ENCODE data around the gene UXT. TPM values are rescaled to one million over a fixed set of nuclear protein-coding genes. Genes with fewer than 3 reads are reported as not detected.

UXT gene
- total and polyA plus RNA-seq, 9 of the 15 experiments (the other 6 are each of a cell fraction or from before 2014, with no cell fraction given), result 141 to 300 (median 204) TPM

DNA sequence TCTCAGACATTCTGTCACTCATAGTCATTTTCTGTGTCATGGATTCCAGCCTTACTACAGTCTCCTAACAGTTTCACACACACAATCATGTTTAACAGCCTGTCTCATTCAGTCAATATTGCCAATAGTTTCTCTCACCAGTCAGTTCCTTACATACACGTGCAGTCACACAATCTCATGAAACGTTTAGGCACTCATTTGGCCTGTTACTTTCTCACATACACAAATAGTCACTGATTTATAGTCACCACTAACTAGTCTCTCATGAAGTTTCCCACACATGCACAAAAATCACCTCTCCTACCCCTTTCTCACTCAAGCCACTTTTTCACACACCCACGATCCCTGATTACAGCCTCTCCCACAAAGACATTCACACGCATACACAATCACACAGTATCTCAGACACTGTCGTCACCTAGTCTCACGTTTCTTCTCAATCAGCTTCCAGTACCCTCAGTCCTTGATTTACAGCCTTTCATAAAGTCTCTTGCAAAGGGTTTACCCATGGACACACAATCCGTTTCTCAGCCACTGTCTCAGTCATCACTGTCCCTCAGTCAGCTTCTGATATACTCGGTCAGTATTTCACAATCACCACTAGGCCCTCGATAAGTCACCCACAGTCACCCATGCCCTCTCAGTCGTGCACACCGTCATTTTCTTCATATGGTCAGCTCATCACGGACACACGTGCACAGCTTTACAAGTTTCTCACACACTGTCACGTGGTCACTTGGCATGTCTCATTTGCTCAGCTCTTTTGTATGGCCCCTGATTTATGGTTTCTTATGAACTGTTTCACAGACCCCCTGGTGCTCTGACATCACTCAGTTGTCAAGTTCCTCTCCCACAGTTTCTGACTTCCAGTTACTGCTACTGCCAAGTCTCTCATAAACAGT, 25.0 kb downstream of the UXT start:
- ATAC-seq (no peak; the same call in 2 of the 3 replicates), FAIRE-seq (no peak), DNase-seq (ENCODE audit: extremely low read depth in 1 of 4, low spot score in 3 of 4) (no peak)
- no peak overlapping the region for H2AFZ ChIP-seq (ENCODE audit: low read depth, low read length)
- no peaks in the 10 kb centered on the region for H4K20me1 ChIP-seq (replicated peaks; ENCODE audit: control insufficient read depth, insufficient read depth, low read length)
- WGBS (ENCODE audit: insufficient coverage, low coverage, missing lambda C conversion rate), result 53% methylated on average over 14 of the region's 14 CpGs
- ChIA-PET POLR2A (interaction anchor here (1.7 kb wide), 1 partner anchor 16 kb away, joined by 4 read pairs; the partner anchor contains the start of gene ELK1), CTCF (ENCODE audit: low intra/inter-chr PET ratio) (no interaction called here)
- BruUV-seq (replicated peaks), result no TSS peak
- H3K9ac ChIP-seq (ENCODE audit: insufficient read depth in 1 of 2, low read depth in 2 of 2, low read length in 2 of 2), result no peak overlapping the region
- in situ Hi-C loops (cut with MboI) (no loop called here), intact Hi-C loops (cut with micrococcal nuclease) (no loop called here)
- H3K9me1 ChIP-seq (ENCODE audit: control insufficient read depth, insufficient read depth, low read length), result no peaks in the 10 kb centered on the region
- peaks cover 38% of the 10 kb centered on the region; the same call in 2 of the 3 replicates for H3K36me3 ChIP-seq (ENCODE audit: control insufficient read depth, insufficient read depth, low read length)
- H3K9me3 ChIP-seq (replicated peaks; ENCODE audit: control insufficient read depth, insufficient read depth, low read depth, low read length), result no peaks in the 10 kb centered on the region
- H3K4me3 ChIP-seq, result no peak overlapping the region
- TF ChIP-seq TAL1 (IDR thresholded peaks at IDR 0.05) (no peak), CEBPB (tag; IDR thresholded peaks at IDR 0.05) (peak; percentile 86), EHMT2 (IDR thresholded peaks at IDR 0.05) (no peak), MEIS2 (IDR thresholded peaks at IDR 0.05; ENCODE audit: partially characterized antibody) (peak; percentile 12), CEBPG (CRISPR knock-in tag; IDR thresholded peaks at IDR 0.05) (no peak), CEBPG (tag; conservative IDR thresholded peaks at IDR 0.05 in 1 of 2, IDR thresholded peaks at IDR 0.05 in 1 of 2) (peak in 1 of 2 experiments; percentile 62; a peak in 2 of 4 replicates), SUPT5H (IDR thresholded peaks at IDR 0.05) (peak; percentile 37; the same call in 1 of the 2 replicates)
- TF ChIP-seq, protein P1, sequence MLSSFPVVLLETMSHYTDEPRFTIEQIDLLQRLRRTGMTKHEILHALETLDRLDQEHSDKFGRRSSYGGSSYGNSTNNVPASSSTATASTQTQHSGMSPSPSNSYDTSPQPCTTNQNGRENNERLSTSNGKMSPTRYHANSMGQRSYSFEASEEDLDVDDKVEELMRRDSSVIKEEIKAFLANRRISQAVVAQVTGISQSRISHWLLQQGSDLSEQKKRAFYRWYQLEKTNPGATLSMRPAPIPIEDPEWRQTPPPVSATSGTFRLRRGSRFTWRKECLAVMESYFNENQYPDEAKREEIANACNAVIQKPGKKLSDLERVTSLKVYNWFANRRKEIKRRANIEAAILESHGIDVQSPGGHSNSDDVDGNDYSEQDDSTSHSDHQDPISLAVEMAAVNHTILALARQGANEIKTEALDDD (IDR thresholded peaks at IDR 0.05), result peak; percentile 50; the same call in 1 of the 2 replicates
- TF ChIP-seq, protein P2, sequence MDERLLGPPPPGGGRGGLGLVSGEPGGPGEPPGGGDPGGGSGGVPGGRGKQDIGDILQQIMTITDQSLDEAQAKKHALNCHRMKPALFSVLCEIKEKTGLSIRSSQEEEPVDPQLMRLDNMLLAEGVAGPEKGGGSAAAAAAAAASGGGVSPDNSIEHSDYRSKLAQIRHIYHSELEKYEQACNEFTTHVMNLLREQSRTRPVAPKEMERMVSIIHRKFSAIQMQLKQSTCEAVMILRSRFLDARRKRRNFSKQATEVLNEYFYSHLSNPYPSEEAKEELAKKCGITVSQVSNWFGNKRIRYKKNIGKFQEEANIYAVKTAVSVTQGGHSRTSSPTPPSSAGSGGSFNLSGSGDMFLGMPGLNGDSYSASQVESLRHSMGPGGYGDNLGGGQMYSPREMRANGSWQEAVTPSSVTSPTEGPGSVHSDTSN (CRISPR knock-in tag; IDR thresholded peaks at IDR 0.05; ENCODE audit: low read depth), result no peak
- TF ChIP-seq, protein P2 (tag; conservative IDR thresholded peaks at IDR 0.05; ENCODE audit: low read depth), result 0 out of 2 replicates have a peak, but pooled peaks have one; percentile 15
- no peaks in the 10 kb centered on the region for H3K27me3 ChIP-seq (ENCODE audit: control insufficient read depth in 2 of 2, insufficient read depth in 2 of 2, low read length in 2 of 2)
- H3K4me2 ChIP-seq (ENCODE audit: insufficient read depth, low read length), result no peak overlapping the region
- no peak overlapping the region for H3K27ac ChIP-seq (ENCODE audit: extremely low read depth, low read depth, low read length)
- H3K79me2 ChIP-seq (ENCODE audit: control insufficient read depth, insufficient read depth, low read length), result no peaks in the 10 kb centered on the region
- H3K4me1 ChIP-seq (replicated peaks in 1 of 2; ENCODE audit: control insufficient read depth in 2 of 2, insufficient read depth in 2 of 2, low read length in 2 of 2), result peaks cover 8 to 11% of the 10 kb centered on the region in 2 experiments
